Inflammatory macrophage treated with lipopolysaccharide for 4 hours (primary cell): ENCODE results near the gene NLE1.
A peak's percentile ranks its signal among the peaks of the same experiment; 100 is the strongest.
"Not testable (repeated sequence)": the region's sequence is repeated elsewhere in the genome, so short reads cannot be mapped to it uniquely, and the experiment has no call there.

ENCODE experiments used
- DNase-seq: peaks from one replicate; pipeline ENCODE4 v3.0.0-alpha.2; 2020

Gene NLE1

DNA sequence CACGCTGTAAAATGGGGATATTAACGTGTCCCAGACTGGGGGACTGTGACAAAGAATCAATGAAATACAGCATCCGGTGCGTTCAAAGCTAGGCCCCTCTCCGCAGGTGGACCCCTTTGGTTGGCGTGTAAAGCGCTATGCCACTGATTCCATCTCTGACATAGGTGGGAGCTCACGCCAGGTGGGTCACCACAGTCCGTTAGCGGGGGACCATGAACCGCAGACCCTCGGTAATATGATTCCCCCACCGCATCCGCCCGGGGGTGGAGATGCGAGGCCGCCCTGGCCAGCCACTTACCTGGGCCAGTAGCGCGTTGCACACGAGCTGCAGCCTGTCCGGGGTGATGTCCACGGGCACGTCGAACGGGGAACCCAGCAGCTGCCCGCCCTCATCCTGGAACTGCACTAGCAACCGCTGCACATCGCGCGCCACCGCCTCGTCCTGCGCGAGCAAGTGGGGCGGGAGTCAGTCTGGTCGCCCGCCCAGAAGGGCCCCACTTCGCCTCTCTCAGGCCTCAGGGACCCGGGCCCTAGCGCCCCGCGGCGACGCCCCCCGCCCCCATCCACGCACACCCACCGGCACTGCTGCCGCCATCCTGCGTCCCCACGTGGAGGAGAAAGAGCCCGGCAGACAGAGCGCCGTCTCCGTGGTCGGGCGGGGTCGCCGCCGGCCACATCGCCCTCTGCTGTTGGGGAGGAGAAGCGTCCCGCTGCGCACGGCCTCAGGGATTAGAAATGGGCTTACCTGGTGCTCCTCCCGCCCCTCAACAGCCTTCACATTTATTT lies at the start of gene NLE1:
Gene NLE1 (minus strand): TSS at position 623 of the 786 bp plus-strand sequence. CDS start 28 bp downstream, at position 595.
- DNase-seq: peak; percentile 69

DNA sequence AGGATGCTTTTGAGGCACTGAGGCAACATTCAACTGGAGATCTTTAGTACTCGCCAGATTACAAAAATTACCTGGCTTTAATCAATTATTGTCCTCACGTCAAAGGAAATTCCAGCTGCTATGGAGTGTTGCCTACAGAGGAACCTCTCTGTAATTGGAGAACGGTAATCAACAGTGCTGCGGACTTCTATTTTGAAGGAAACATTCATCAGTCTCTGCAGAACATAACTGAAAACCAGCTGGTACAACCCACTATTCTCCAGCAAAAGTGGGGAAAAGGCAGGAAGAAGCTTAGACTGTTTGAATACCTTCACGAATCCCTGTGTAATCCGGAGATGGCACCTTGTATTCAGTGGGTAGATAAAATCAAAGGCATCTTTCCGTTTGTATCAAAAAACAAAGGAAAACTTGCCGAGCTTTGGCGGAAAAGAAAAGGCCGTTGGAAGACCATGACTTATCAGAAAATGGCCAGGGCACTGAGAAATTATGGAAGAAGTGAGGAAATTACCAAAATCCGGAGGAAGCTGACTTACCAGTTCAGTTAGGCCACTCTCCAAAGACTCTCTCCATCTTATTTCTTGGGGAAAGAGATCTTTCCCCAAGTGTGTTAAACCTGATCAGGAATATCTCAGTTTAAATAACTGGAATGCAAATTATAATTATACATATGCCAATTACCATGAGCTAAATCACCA lies 49.0 kb upstream of the NLE1 start:
- no peak for DNase-seq

- DNase-seq: peak; percentile 92
Measured at GRCh38 chr17:35189291-35189690, 47.2 kb upstream of the NLE1 start.

GRCh38 chr17:35188111-35188510 lies 46.0 kb upstream of the NLE1 start:
- peak; percentile 96 for DNase-seq

DNA sequence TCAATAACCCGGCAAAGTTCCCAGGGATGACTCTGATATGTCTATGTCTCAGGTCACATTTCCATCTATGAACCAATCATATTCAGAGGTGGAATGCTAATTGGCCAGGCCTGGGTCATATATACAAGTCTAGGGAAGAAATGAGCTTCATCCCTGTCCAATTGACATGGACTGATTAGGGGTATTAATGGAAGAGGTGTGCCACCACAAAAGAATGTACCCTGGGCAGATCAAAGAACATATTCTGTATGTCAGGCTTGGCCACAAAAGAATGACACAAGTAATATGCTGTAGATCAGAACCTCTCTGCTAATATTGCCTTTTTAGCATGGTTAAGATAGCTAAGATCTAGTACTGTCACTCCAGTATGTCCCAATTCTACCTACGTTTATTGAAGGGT lies 45.4 kb upstream of the NLE1 start:
- no peak for DNase-seq

DNA sequence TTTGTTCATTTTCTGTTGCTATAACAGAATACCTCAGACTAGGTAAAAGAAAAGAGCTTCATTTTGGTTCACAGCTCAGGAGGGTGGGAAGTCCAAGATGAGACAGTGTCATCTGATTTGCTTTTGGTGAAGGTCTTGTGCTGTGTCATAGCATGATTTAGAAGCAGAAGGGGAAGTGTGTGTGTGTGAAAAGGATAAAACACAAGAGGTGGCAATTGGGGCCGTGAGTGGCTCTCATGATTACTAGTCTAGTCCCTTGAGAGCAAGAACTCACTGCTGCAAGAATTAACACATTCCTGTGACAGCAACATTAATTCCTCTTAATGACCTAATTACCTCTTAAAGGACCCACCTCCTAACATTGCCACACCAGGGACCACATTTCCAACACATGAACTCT lies 43.7 kb upstream of the NLE1 start:
- DNase-seq: peak; percentile 97

GRCh38 chr17:35184274-35184673 lies 42.2 kb upstream of the NLE1 start:
- DNase-seq: no peak

- DNase-seq: peak; percentile 74
Measured at GRCh38 chr17:35183332-35183731, 41.2 kb upstream of the NLE1 start.

- not testable (repeated sequence) for DNase-seq
Measured at GRCh38 chr17:35179379-35179778, 37.3 kb upstream of the NLE1 start.

DNA sequence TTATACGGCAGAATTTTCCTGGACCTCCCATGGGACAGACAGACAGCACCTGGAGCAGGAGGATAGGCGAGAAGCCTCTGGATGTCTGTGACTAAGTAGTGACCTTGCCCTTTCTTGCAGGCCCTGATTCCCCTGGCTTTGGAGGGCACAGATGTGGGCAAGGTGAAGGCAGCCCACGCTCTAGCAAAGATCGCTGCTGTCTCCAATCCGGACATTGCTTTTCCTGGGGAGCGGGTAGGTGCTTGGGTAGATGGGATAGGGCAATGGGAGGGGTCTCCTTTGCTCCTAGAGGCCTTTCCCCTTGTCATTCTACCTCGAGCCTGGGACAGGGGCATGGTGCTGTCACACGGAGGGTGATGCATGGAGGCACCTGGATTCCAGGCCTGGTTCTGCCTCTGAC lies 34.8 kb upstream of the NLE1 start:
- DNase-seq: no peak

- DNase-seq: no peak
Measured at GRCh38 chr17:35175638-35176415, 33.7 kb upstream of the NLE1 start.

DNA sequence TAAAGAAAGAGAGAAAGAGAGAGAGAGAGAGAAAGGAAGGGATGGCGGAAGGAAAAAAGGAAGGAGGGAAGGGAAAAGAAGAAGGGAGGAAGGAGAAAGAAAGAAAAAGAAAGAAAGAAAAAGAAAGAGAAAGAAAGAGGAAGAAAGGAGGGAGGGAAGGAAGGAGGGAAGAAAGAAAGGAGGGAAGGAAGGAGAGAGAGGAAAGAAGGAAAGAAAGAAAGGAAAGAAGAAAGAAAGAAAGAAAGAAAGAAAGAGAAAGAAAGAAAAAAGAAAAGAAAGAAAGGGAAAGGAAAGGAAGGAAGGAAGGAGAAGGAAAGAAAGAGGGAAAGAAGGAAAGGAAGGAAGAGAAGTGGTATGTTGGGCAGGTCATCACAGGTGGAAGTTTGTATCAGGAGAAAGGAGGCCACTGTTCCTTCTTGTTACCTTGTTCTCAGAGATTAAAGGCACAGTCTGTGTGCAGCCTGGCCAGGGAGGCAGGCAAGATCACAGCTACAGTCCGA lies 32.8 kb upstream of the NLE1 start:
- no peak for DNase-seq

GRCh38 chr17:35172321-35172720 lies 30.2 kb upstream of the NLE1 start:
- DNase-seq: not testable (repeated sequence)

- DNase-seq: peak; percentile 44
Measured at GRCh38 chr17:35171834-35172233, 29.7 kb upstream of the NLE1 start.

GRCh38 chr17:35170968-35171771 lies 29.1 kb upstream of the NLE1 start:
- DNase-seq: peak; percentile 27

- no peak for DNase-seq
Measured at GRCh38 chr17:35169835-35170363, 27.8 kb upstream of the NLE1 start.

DNA sequence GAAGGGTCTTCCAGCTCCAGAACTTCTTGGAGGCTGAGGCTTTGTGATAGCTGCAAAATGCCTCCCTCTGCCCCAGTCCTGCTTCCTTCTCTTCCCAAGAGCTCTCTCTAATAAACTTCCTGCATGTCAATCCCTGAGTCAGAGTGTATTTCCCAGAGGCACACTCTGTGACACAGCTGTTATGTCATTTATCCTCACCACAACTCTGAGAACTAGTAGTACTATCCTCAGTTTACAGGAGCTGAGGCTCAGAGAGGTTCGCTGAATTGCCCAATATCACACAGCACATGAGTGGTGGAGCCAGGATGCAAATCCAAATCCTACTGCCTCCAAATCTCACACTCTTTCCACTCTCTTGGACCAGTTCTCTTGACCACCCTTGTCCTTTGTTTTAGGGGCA lies 25.6 kb upstream of the NLE1 start:
- no peak for DNase-seq

- DNase-seq: no peak
Measured at GRCh38 chr17:35167046-35167445, 24.9 kb upstream of the NLE1 start.

DNA sequence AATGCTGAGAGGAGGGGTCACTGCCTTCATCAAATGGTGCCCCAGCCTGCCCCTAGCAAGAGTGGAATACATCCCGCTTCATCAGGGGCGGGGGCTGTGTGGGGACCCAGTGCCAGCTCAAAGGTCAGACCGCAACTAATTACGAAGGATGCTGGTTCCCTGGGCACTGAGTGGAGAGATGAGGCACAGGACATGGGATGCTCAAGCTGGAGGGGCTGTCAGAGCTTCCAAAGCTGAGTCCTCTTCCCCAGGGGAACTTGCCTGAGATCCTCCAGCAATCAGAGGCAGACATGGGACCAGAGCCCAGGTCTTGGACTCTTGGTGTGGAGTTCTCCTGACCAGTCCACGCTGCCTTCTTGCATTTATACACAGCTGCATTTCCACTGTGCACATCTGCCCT lies 24.4 kb upstream of the NLE1 start:
- DNase-seq: no peak

GRCh38 chr17:35164716-35165115 lies 22.6 kb upstream of the NLE1 start:
- no peak for DNase-seq

DNA sequence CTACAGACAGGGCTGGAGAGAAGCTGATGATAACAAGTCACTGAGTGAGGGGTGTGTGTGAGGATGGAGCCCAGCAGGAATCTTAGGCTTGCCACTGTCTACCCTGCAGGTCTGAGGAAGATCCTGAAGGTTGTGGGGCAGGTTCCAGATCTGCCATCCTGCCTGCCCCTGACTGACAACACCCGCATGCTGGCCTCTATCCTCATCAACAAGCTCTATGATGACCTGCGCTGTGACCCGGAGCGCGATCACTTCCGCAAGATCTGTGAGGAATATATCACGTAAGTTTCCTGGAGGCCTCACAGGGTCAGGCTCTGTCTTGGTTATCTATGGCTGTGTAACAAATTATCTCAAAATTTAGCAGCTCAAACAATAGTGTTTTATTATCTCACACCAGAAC lies 21.8 kb upstream of the NLE1 start:
- DNase-seq: no peak

- DNase-seq: no peak
Measured at GRCh38 chr17:35162755-35163154, 20.7 kb upstream of the NLE1 start.
